A549 (cell line): ENCODE data around the gene ARRDC2. TPM values are rescaled to one million over a fixed set of nuclear protein-coding genes. Genes with fewer than 3 reads are reported as not detected.
A peak's percentile ranks its signal among the peaks of the same experiment; 100 is the strongest.

Experiments
- ATAC-seq, 2 experiments: fragments of 200-7000 bp in 1 of 2; fragments of >200 bp in 1 of 2; cut with Nextera tagmentation in 1 of 2; cut with Tn5 transposase in 1 of 2; 3 replicates each; pipeline versions ENCODE4 v1.8.0 to v1.9.1; 2018 to 2020; ENCODE audit warnings: mild to moderate bottlenecking in 1 of 2, moderate library complexity in 1 of 2
- CTCF ChIA-PET: fragments of 300-600 bp; sonication (Branson Sonifier 250); formaldehyde crosslinking; extraction: SDS; loops from one replicate; lab custom pipeline; 2021; ENCODE audit warnings: antibody characterized with exemption, inconsistent platforms; lab: Yijun Ruan, JAX
- POLR2A ChIA-PET: fragments of 350-600 bp; formaldehyde crosslinking; extraction: SDS; loops from one replicate; lab custom pipeline; 2021; ENCODE audit warnings: antibody characterized with exemption, inconsistent platforms; lab: Yijun Ruan, JAX
- DNase-seq, 2 experiments: peaks; one replicate each; pipeline versions ENCODE4 v3.0.0 to v3.0.0-alpha.2; 2011 to 2016; ENCODE audit warnings: low read depth in 1 of 2, low spot score in 1 of 2
- FAIRE-seq: peaks from 2 replicates; lab custom pipeline; 2011; peaks lifted over from hg19 to GRCh38; lab: Jason Lieb, UNC
- H3K27ac ChIP-seq, 2 experiments: fragments of >200 bp; sonication (Bioruptor Twin); formaldehyde crosslinking; 3 replicates each; pipeline ENCODE4 v1.5.1; 2016 to 2017
- H3K4me1 ChIP-seq: fragments of >200 bp; sonication (Bioruptor Twin); formaldehyde crosslinking; 3 replicates; pipeline ENCODE4 v1.6.1; 2016
- H3K4me2 ChIP-seq: fragments of >200 bp; sonication (Bioruptor Twin); formaldehyde crosslinking; 3 replicates; pipeline ENCODE4 v1.6.1; 2016
- H3K4me3 ChIP-seq: fragments of >200 bp; sonication (Bioruptor Twin); formaldehyde crosslinking; 3 replicates; pipeline ENCODE4 v1.5.1; 2016
- H3K9me3 ChIP-seq: fragments of >200 bp; sonication (Bioruptor Twin); formaldehyde crosslinking; 3 replicates; pipeline ENCODE4 v1.6.1; 2016
- BHLHE40 ChIP-seq: IDR thresholded peaks from 2 replicates; pipeline ENCODE4 v1.6.1; 2012; ENCODE audit warnings: low read depth, low read length, inconsistent platforms
- CBX2 ChIP-seq: fragments of 200-600 bp; sonication (generic); IDR thresholded peaks from 2 replicates; pipeline ENCODE4 v1.6.1; 2016; ENCODE audit warnings: low read depth, mild to moderate bottlenecking, borderline replicate concordance
- CBX8 ChIP-seq: fragments of 200-600 bp; sonication (generic); IDR thresholded peaks from 2 replicates; pipeline ENCODE4 v1.6.1; 2016
- CEBPB ChIP-seq, 2 experiments: fragments of >200 bp in 1 of 2; sonication (Bioruptor Twin) in 1 of 2; formaldehyde crosslinking in 1 of 2; IDR thresholded peaks; 2 replicates each; pipeline ENCODE4 v1.6.1; 2012 to 2016
- HDAC2 ChIP-seq: fragments of 200-600 bp; sonication (generic); IDR thresholded peaks from 2 replicates; pipeline ENCODE4 v1.6.1; 2016
- JUN ChIP-seq, 2 experiments: fragments of >200 bp; sonication (Bioruptor Twin); formaldehyde crosslinking; IDR thresholded peaks; 2 replicates in 1 of 2; 3 replicates in 1 of 2; pipeline ENCODE4 v1.6.1; 2016 to 2017
- MAZ ChIP-seq: fragments of 150-350 bp; IDR thresholded peaks from 2 replicates; pipeline ENCODE4 v1.6.1; 2014; ENCODE audit warnings: antibody characterized with exemption, low read depth, low read length, borderline replicate concordance
- MYC ChIP-seq: IDR thresholded peaks from 2 replicates; pipeline ENCODE4 v1.6.1; 2012; ENCODE audit warnings: mild to moderate bottlenecking, inconsistent platforms, low read length, improper control_type of control experiment, borderline replicate concordance
- RAD21 ChIP-seq, 2 experiments: fragments of >200 bp in 1 of 2; sonication (Bioruptor Twin) in 1 of 2; formaldehyde crosslinking in 1 of 2; IDR thresholded peaks in 1 of 2; conservative IDR thresholded peaks in 1 of 2; 2 replicates in 1 of 2; 3 replicates in 1 of 2; pipeline ENCODE4 v1.6.1; 2012 to 2018; ENCODE audit warnings: inconsistent platforms in 1 of 2
- RFX5 ChIP-seq: fragments of 450-650 bp; IDR thresholded peaks from 2 replicates; pipeline ENCODE4 v1.7.1; 2014; ENCODE audit warnings: antibody characterized with exemption, mild to moderate bottlenecking, moderate library complexity
- RNF2 ChIP-seq: fragments of 200-600 bp; sonication (generic); IDR thresholded peaks from 2 replicates; pipeline ENCODE4 v1.6.1; 2016; ENCODE audit warnings: low read depth, mild to moderate bottlenecking, antibody characterized with exemption, moderate library complexity, borderline replicate concordance
- SMC3 ChIP-seq: fragments of >200 bp; sonication (Bioruptor Twin); formaldehyde crosslinking; IDR thresholded peaks from 3 replicates; pipeline ENCODE4 v1.6.1; 2018; ENCODE audit warnings: inconsistent platforms
- ZFP36 ChIP-seq: fragments of 450-650 bp; IDR thresholded peaks from 2 replicates; pipeline ENCODE4 v1.6.1; 2014; ENCODE audit warnings: borderline replicate concordance; ENCODE audit not compliant: partially characterized antibody
- WGBS: methylation state at CpG from one replicate; pipeline ENCODE4 v1.1.6; 2017; ENCODE audit errors: missing lambda C conversion rate; 5-methylcytosine and 5-hydroxymethylcytosine counted together
- polyA plus RNA-seq, 4 experiments: library from polyadenylated mRNA; depleted of rRNA in 3 of 4; stranded (reverse); fragments of >200 nt; fragmentation: RNase III in 1 of 4; extraction: RNeasy Plus Mini Kit Qiagen cat#74134 plus additional on column Dnase treatment in 1 of 4; gene quantifications; 2 replicates in 3 of 4; 3 replicates in 1 of 4; pipeline ENCODE4 v1.2.3, GENCODE V29; 2011 to 2017
- TF ChIP-seq, protein P1 (sequence below): fragments of >200 bp; sonication (Bioruptor Twin); formaldehyde crosslinking; IDR thresholded peaks from 3 replicates; pipeline ENCODE4 v1.5.1; 2016
- TF ChIP-seq, protein P2 (sequence below): fragments of 150-350 bp; IDR thresholded peaks from 2 replicates; pipeline ENCODE4 v1.6.1; 2014; ENCODE audit warnings: low read depth, mild to moderate bottlenecking, low read length

Gene ARRDC2
- polyA plus RNA-seq, 2 of the 4 experiments (the other 2 are of a cell fraction): 14.5 to 14.8 TPM

DNA sequence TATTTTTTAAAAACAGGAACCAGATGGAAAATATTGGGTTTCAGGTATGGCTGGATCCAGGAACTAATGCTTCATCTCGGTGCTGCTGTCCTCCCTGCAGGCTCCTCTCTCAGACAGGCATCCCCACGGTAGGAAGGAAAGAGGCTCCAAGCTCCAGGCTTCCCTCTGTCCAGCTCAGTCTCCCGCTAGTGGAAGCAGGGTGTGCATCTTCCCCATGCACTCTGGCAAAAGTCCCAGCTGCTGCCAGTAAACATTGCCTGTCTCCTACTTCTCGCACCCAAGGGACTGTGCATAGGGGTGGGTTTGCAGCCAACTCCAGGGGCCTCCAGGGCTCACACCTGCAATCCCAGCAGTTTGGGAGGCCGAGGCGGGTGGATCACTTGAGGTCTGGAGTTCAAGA lies 49.6 kb downstream of the ARRDC2 start:
- no peaks in the 10 kb centered on the region for H3K9me3 ChIP-seq
- H3K4me2 ChIP-seq: no peak overlapping the region
- no peak overlapping the region for H3K4me3 ChIP-seq
- TF ChIP-seq RNF2: no peak
- TF ChIP-seq MAZ: no peak
- TF ChIP-seq JUN (IDR thresholded peaks at IDR 0.05): no peak
- no peak for TF ChIP-seq BHLHE40
- TF ChIP-seq SMC3: no peak
- H3K27ac ChIP-seq: peak overlapping the region; percentile 71 to 90; a peak in 4 of 6 replicates
- FAIRE-seq (no peak), DNase-seq (no peak), ATAC-seq (no peak)
- CTCF ChIA-PET: interaction anchor here (0.6 to 8.2 kb wide), 11 partner anchors 13 to 194 kb away, joined by 3 to 136 read pairs (median 4); partner anchors contain the start of genes ARRDC2 and SLC5A5
- 84% methylated on average over 6 of the region's 6 CpGs for WGBS
- POLR2A ChIA-PET: no interaction called here
- 0 out of 3 replicates have a peak, but pooled peaks cover 6% of the 10 kb centered on the region for H3K4me1 ChIP-seq

DNA sequence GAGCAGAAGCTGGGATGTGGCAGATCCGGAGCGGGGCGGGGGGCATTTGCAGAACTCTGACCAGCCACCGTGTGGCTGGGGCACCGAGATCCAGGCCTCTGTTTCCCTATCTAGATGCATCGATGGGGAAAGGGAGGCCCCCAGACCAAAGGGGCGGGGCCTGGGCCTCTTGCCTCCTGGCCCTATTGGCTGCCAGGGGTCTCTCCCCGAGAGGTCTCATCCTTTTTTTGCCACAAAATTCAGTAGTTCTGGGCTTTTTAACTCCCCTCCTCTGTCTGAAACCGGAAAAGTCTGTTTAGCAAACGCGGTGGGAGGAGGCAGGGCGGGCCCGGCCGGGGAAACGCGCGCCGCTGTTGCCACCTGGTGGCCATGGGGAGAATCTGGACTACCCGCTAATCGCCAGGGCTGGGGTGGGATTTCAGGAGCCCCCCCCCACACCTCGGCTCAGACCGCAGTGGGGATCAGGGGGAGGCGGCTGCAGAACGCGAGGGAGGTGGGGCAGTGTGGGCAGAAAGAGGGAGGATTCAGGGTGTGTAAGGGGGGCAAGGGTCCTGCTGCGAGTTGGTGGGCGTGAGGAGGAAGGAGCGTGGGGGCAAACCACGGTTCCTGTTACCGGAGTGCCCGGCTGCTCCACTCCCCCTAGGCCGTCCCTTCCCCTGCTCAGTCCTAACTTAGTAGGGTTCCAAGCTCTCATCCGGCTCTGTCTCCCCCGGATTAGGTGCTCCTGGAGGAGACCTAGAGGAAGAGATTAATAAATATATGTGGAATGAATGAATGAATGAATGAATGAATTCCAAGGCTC lies 50.4 kb downstream of the ARRDC2 start:
- no peaks in the 10 kb centered on the region for H3K9me3 ChIP-seq
- FAIRE-seq: no peak
- WGBS: 8% methylated on average over 26 of the region's 34 CpGs
- DNase-seq: peak; percentile 55 to 68
- TF ChIP-seq RFX5: no peak
- TF ChIP-seq CBX2: no peak
- peak; percentile 14 to 68; a peak in 2 of 4 replicates for TF ChIP-seq CEBPB (IDR thresholded peaks at IDR 0.05)
- TF ChIP-seq, protein P1, sequence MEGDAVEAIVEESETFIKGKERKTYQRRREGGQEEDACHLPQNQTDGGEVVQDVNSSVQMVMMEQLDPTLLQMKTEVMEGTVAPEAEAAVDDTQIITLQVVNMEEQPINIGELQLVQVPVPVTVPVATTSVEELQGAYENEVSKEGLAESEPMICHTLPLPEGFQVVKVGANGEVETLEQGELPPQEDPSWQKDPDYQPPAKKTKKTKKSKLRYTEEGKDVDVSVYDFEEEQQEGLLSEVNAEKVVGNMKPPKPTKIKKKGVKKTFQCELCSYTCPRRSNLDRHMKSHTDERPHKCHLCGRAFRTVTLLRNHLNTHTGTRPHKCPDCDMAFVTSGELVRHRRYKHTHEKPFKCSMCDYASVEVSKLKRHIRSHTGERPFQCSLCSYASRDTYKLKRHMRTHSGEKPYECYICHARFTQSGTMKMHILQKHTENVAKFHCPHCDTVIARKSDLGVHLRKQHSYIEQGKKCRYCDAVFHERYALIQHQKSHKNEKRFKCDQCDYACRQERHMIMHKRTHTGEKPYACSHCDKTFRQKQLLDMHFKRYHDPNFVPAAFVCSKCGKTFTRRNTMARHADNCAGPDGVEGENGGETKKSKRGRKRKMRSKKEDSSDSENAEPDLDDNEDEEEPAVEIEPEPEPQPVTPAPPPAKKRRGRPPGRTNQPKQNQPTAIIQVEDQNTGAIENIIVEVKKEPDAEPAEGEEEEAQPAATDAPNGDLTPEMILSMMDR: peak; percentile 72
- peak; percentile 94 for TF ChIP-seq SMC3
- no peak for TF ChIP-seq MYC
- TF ChIP-seq RAD21 (conservative IDR thresholded peaks at IDR 0.05 in 1 of 2, IDR thresholded peaks at IDR 0.05 in 1 of 2): peak; percentile 88 to 90
- TF ChIP-seq MAZ: 0 out of 2 replicates have a peak, but pooled peaks have one; percentile 11
- TF ChIP-seq, all 56 proteins: peak for 5
- Histone ChIP-seq H3K4me1 (0 out of 3 replicates have a peak, but pooled peaks cover 6% of the 10 kb centered on the region), H3K4me2 (peak overlapping the region; percentile 91), H3K4me3 (peak overlapping the region; percentile 26; the same call in 1 of the 3 replicates), H3K27ac (peak overlapping the region; percentile 71 to 90)
- ChIA-PET CTCF (interaction anchor here (0.6 to 8.2 kb wide), 30 partner anchors 9 to 193 kb away, joined by 3 to 136 read pairs (median 4); partner anchors contain the start of genes ARRDC2, IL12RB1 and SLC5A5), POLR2A (no interaction called here)
- ATAC-seq: peak; percentile 80 to 91

- no peak overlapping the region for H3K4me2 ChIP-seq
- DNase-seq (no peak), FAIRE-seq (no peak), ATAC-seq (peak; percentile 14 to 26; a peak in 2 of 6 replicates)
- H3K4me1 ChIP-seq: 0 out of 3 replicates have a peak, but pooled peaks cover 6% of the 10 kb centered on the region
- no peaks in the 10 kb centered on the region for H3K9me3 ChIP-seq
- H3K4me3 ChIP-seq: no peak overlapping the region
- ChIA-PET CTCF (interaction anchor here (0.6 to 8.2 kb wide), 24 partner anchors 8 to 189 kb away, joined by 3 to 136 read pairs (median 4); partner anchors contain the start of genes ARRDC2, CCDC124, IL12RB1 and SLC5A5), POLR2A (no interaction called here)
- TF ChIP-seq, protein P2, sequence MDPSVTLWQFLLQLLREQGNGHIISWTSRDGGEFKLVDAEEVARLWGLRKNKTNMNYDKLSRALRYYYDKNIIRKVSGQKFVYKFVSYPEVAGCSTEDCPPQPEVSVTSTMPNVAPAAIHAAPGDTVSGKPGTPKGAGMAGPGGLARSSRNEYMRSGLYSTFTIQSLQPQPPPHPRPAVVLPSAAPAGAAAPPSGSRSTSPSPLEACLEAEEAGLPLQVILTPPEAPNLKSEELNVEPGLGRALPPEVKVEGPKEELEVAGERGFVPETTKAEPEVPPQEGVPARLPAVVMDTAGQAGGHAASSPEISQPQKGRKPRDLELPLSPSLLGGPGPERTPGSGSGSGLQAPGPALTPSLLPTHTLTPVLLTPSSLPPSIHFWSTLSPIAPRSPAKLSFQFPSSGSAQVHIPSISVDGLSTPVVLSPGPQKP: no peak
- TF ChIP-seq HDAC2 (no peak), ZFP36 (no peak), CBX8 (no peak)
- no peak overlapping the region for H3K27ac ChIP-seq
- 46% methylated on average over 6 of the region's 8 CpGs for WGBS
Observed at GRCh38 chr19:18059297-18059696, 51.3 kb downstream of the ARRDC2 start.
